GM12873 (cell line): Measurements from ENCODE around the gene STAT5B.

Experiments
- CTCF ChIP-seq: IDR thresholded peaks from 2 replicates; pipeline ENCODE4 v1.5.1; 2012; ENCODE audit warnings: low read depth, mild to moderate bottlenecking, moderate library complexity, low read length, control low read depth; ENCODE audit not compliant: insufficient read depth; ENCODE audit errors: missing control alignments

Gene STAT5B

GRCh38 chr17:42276359-42276608 lies at the start of gene STAT5B:
Gene STAT5B (minus strand): TSS chr17:42276391. CDS start chr17:42232127, 44,264 bp downstream.
- TF ChIP-seq CTCF = no peak

GRCh38 chr17:42325026-42325425 lies 48.8 kb upstream of the STAT5B start:
- TF ChIP-seq CTCF = no peak

GRCh38 chr17:42323268-42323773 lies 47.1 kb upstream of the STAT5B start:
- no peak for TF ChIP-seq CTCF

- TF ChIP-seq CTCF = peak; percentile 100
Observed at GRCh38 chr17:42322382-42323267, 46.4 kb upstream of the STAT5B start.

GRCh38 chr17:42321555-42321954 lies 45.4 kb upstream of the STAT5B start:
- TF ChIP-seq CTCF = no peak

- TF ChIP-seq CTCF = no peak
Observed at GRCh38 chr17:42317266-42317845, 41.2 kb upstream of the STAT5B start.

GRCh38 chr17:42316755-42317154 lies 40.6 kb upstream of the STAT5B start:
- TF ChIP-seq CTCF = no peak
